ENCODE results near the gene DHODH.

The DHODH gene

DNA sequence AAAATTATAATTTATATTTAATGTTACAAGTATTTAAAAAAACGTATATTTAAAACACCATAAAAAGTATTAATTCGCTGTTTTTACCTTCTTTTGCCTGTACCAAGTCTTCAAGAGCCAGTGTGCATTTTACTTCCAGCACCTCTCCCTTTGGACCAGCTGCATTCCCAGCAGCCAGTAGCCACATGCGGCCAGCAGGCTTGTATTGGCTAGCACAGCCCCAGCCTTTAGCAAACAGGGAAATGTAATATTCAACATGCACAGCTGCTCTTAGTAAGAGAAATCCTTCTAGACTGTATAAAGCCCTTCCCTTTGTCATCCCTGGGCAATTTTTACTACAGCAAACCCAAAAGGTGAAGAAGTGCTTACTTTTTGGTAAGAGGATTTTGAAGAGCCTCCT is 6.6 kb downstream of the DHODH start:
- DNase-seq (ENCODE audit: low read depth): no peak
- no peak overlapping the region for H3K4me3 ChIP-seq (ENCODE audit: low read depth, low read length)
- TF ChIP-seq MYC (IDR thresholded peaks at IDR 0.05; ENCODE audit: low read depth, low read length) (no peak), POLR2A (IDR thresholded peaks at IDR 0.05; ENCODE audit: extremely low read depth, insufficient read length) (no peak)
- TF ChIP-seq, protein P1, sequence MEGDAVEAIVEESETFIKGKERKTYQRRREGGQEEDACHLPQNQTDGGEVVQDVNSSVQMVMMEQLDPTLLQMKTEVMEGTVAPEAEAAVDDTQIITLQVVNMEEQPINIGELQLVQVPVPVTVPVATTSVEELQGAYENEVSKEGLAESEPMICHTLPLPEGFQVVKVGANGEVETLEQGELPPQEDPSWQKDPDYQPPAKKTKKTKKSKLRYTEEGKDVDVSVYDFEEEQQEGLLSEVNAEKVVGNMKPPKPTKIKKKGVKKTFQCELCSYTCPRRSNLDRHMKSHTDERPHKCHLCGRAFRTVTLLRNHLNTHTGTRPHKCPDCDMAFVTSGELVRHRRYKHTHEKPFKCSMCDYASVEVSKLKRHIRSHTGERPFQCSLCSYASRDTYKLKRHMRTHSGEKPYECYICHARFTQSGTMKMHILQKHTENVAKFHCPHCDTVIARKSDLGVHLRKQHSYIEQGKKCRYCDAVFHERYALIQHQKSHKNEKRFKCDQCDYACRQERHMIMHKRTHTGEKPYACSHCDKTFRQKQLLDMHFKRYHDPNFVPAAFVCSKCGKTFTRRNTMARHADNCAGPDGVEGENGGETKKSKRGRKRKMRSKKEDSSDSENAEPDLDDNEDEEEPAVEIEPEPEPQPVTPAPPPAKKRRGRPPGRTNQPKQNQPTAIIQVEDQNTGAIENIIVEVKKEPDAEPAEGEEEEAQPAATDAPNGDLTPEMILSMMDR (IDR thresholded peaks at IDR 0.05; ENCODE audit: low read depth, low read length): no peak
- TF ChIP-seq, protein P2, sequence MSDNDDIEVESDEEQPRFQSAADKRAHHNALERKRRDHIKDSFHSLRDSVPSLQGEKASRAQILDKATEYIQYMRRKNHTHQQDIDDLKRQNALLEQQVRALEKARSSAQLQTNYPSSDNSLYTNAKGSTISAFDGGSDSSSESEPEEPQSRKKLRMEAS (IDR thresholded peaks at IDR 0.05; ENCODE audit: low read depth, low read length): no peak

DNA sequence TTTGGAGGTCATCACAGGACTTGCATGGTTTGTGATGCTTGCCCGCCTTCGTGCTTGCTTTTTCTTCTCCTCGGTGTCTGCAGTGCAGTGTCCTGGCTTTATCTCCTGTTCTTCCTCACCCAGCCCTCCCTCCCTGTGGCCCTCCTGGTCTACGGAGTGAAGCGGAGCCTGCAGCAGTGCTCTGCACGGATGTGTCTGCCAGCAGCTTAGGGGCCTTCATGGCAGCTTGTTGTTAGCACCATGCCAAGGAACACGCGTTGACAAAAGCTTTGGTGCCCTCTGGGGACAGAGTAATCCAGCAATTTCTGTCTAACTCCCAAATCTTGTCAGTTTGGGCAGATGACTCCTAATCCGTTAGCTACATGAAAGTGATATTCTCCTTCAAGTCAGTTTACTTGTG is 9.9 kb downstream of the DHODH start:
- H3K4me3 ChIP-seq (ENCODE audit: low read depth, low read length): no peak overlapping the region
- no peak for DNase-seq (ENCODE audit: low read depth)
- TF ChIP-seq MYC (IDR thresholded peaks at IDR 0.05; ENCODE audit: low read depth, low read length) (no peak), POLR2A (IDR thresholded peaks at IDR 0.05; ENCODE audit: extremely low read depth, insufficient read length) (no peak)
- TF ChIP-seq, protein P2 (IDR thresholded peaks at IDR 0.05; ENCODE audit: low read depth, low read length): no peak
- TF ChIP-seq, protein P1 (IDR thresholded peaks at IDR 0.05; ENCODE audit: low read depth, low read length): no peak

DNA sequence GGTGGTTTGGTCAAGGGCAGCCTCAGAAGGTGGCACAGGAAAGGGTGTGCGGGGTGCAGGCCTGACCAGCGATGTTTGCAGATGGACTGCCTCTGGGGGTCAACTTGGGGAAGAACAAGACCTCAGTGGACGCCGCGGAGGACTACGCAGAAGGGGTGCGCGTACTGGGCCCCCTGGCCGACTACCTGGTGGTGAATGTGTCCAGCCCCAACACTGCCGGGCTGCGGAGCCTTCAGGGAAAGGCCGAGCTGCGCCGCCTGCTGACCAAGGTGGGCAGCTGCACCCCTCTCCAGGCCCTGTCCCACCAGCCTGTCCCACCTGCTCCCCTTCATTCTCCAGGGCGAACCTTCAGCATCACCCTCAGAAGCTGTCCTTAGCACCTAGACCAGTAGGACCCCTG is 12.5 kb downstream of the DHODH start:
- DNase-seq (ENCODE audit: low read depth): no peak
- H3K4me3 ChIP-seq (ENCODE audit: low read depth, low read length): no peak overlapping the region
- TF ChIP-seq, protein P1 (IDR thresholded peaks at IDR 0.05; ENCODE audit: low read depth, low read length): no peak
- no peak for TF ChIP-seq POLR2A (IDR thresholded peaks at IDR 0.05; ENCODE audit: extremely low read depth, insufficient read length)
- TF ChIP-seq MYC (IDR thresholded peaks at IDR 0.05; ENCODE audit: low read depth, low read length): no peak

DNA sequence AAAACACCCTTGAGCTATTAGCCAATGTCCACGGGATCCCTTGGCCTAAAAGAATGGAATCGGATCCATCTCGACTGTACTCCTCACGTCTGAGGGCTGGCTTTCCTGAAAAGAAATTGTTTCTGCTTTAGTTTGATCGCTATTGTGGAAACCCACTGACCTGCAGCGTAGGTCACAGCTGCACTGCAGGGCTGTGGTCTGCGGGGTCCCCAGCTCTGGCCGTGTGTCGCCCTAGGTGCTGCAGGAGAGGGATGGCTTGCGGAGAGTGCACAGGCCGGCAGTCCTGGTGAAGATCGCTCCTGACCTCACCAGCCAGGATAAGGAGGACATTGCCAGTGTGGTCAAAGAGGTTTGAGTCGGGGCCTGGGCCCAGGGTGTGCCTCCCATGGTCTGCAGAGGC is 13.6 kb downstream of the DHODH start:
- DNase-seq (ENCODE audit: low read depth): no peak
- H3K4me3 ChIP-seq (ENCODE audit: low read depth, low read length): no peak overlapping the region
- TF ChIP-seq, protein P2 (IDR thresholded peaks at IDR 0.05; ENCODE audit: low read depth, low read length): no peak
- no peak for TF ChIP-seq MYC (IDR thresholded peaks at IDR 0.05; ENCODE audit: low read depth, low read length)
- TF ChIP-seq, protein P1 (IDR thresholded peaks at IDR 0.05; ENCODE audit: low read depth, low read length): no peak
- no peak for TF ChIP-seq POLR2A (IDR thresholded peaks at IDR 0.05; ENCODE audit: extremely low read depth, insufficient read length)

DNA sequence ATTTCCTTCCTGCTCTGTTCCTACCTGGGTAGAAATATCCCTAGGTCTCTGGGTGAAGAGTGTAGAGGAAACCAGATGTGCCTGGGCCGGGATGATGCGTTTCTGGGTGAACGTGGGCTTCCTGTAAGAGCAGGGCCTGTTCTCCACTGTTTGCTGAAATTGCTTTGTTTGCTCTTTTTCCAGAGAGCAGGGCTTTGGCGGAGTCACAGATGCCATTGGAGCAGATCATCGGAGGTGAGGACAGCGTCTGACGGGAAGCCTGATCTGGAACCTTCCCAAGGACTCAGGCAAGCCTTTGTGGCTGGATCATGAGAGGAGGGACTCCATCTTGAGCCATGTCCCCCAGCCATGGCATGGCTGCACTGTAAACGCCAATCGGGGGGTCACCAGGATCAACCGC is 15.4 kb downstream of the DHODH start:
- no peak for DNase-seq (ENCODE audit: low read depth)
- no peak overlapping the region for H3K4me3 ChIP-seq (ENCODE audit: low read depth, low read length)
- TF ChIP-seq, protein P2 (IDR thresholded peaks at IDR 0.05; ENCODE audit: low read depth, low read length): no peak
- no peak for TF ChIP-seq MYC (IDR thresholded peaks at IDR 0.05; ENCODE audit: low read depth, low read length)
- TF ChIP-seq POLR2A (IDR thresholded peaks at IDR 0.05; ENCODE audit: extremely low read depth, insufficient read length): no peak
- TF ChIP-seq, protein P1 (IDR thresholded peaks at IDR 0.05; ENCODE audit: low read depth, low read length): no peak

DNA sequence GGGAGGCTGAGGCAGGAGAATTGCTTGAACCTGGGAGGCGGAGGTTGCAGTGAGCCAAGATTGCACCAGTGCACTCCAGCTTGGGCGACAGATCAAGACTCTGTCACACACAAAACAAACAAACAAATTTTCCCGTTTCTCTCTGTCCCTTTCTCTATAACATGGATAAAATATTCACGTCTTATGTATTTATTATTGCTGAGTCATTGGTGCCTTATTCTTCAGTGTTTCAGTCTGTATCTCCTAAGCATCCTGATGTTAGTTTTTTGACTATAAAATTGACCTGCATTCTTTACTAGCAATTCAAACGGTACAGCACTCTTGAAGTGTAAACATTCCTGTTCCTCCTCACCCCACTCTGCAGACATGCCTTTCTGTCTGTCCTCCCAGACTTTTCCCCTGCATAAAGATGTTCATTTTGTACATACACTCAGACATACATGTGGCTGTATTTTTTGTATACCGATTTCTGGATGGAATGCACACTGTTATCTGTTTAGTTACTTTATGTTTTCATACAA is 16.4 kb downstream of the DHODH start:
- TF ChIP-seq POLR2A (IDR thresholded peaks at IDR 0.05; ENCODE audit: extremely low read depth, insufficient read length): no peak
- no peak for TF ChIP-seq MYC (IDR thresholded peaks at IDR 0.05; ENCODE audit: low read depth, low read length)
- TF ChIP-seq, protein P1 (IDR thresholded peaks at IDR 0.05; ENCODE audit: low read depth, low read length): no peak
- TF ChIP-seq, protein P2 (IDR thresholded peaks at IDR 0.05; ENCODE audit: low read depth, low read length): no peak
- DNase-seq (ENCODE audit: low read depth): no peak
- H3K4me3 ChIP-seq (ENCODE audit: low read depth, low read length): no peak overlapping the region

Measured in NB4 (cell line).